HG03280 (cell line): ENCODE measurements around the gene PRRC2A.

Source experiments
- ATAC-seq: cut with Tn5 transposase; IDR thresholded peaks from one replicate; pipeline ENCODE4 v1.9.1; 2021; ENCODE audit warnings: mild to moderate bottlenecking, moderate library complexity; ENCODE audit not compliant: unreplicated experiment

PRRC2A gene

DNA sequence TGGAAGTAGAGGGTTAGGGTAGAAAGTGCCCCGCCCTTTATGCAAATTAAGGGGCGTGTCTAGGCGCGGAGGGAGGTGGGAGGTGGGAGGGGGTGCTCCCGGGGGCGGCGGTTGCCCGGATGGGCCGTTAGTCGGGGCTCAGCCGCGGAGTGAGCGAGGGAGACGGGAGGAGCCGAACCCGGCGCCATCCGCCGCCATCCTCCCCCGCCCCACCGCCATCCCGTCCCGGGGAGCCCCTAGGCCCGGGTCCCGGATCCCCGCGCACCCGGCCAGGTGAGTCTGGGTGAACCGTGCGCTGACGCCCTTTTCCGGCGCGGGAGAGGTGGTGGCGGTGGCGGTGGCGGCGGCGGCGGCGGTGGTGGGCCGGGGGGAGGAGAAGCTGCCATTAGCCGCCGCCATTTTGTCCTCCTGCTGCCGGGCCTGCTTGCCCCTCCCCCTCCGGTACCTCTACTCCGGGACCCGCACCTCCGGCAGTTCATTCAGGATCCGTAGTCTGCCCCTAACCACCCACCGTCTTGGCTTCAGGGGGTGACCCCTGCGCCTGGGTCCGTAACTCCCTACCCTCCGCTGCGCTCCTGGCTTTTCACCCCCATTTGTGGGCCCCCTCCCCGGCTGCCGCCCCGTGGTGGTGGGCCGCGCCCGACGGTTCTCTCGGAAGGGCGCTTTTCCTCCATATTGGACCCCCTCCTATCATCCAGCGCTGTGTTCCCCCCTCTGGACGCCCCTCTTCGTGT lies at the start of gene PRRC2A:
Gene PRRC2A, plus strand, starts transcription at position 130 of the 734 bp plus-strand sequence. CDS start 2,075 bp downstream, outside the sequence.
- ATAC-seq: peak; percentile 54

DNA sequence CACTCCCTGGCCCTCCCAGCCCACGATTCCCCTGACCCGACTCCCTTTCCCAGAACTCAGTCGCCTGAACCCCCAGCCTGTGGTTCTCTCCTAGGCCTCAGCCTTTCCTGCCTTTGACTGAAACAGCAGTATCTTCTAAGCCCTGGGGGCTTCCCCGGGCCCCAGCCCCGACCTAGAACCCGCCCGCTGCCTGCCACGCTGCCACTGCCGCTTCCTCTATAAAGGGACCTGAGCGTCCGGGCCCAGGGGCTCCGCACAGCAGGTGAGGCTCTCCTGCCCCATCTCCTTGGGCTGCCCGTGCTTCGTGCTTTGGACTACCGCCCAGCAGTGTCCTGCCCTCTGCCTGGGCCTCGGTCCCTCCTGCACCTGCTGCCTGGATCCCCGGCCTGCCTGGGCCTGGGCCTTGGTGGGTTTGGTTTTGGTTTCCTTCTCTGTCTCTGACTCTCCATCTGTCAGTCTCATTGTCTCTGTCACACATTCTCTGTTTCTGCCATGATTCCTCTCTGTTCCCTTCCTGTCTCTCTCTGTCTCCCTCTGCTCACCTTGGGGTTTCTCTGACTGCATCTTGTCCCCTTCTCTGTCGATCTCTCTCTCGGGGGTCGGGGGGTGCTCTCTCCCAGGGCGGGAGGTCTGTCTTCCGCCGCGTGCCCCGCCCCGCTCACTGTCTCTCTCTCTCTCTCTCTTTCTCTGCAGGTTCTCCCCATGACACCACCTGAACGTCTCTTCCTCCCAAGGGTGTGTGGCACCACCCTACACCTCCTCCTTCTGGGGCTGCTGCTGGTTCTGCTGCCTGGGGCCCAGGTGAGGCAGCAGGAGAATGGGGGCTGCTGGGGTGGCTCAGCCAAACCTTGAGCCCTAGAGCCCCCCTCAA lies 48.2 kb upstream of the PRRC2A start, which contains the start of gene LTA:
Gene LTA, plus strand, starts transcription at position 249 of the 871 bp plus-strand sequence. Its CDS starts 454 bp downstream, at position 703.
- peak; percentile 55 for ATAC-seq

DNA sequence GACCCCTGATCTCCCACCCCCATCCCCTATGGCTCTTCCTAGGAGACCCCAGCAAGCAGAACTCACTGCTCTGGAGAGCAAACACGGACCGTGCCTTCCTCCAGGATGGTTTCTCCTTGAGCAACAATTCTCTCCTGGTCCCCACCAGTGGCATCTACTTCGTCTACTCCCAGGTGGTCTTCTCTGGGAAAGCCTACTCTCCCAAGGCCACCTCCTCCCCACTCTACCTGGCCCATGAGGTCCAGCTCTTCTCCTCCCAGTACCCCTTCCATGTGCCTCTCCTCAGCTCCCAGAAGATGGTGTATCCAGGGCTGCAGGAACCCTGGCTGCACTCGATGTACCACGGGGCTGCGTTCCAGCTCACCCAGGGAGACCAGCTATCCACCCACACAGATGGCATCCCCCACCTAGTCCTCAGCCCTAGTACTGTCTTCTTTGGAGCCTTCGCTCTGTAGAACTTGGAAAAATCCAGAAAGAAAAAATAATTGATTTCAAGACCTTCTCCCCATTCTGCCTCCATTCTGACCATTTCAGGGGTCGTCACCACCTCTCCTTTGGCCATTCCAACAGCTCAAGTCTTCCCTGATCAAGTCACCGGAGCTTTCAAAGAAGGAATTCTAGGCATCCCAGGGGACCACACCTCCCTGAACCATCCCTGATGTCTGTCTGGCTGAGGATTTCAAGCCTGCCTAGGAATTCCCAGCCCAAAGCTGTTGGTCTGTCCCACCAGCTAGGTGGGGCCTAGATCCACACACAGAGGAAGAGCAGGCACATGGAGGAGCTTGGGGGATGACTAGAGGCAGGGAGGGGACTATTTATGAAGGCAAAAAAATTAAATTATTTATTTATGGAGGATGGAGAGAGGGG lies 47.0 kb upstream of the PRRC2A start:
- ATAC-seq: no peak

DNA sequence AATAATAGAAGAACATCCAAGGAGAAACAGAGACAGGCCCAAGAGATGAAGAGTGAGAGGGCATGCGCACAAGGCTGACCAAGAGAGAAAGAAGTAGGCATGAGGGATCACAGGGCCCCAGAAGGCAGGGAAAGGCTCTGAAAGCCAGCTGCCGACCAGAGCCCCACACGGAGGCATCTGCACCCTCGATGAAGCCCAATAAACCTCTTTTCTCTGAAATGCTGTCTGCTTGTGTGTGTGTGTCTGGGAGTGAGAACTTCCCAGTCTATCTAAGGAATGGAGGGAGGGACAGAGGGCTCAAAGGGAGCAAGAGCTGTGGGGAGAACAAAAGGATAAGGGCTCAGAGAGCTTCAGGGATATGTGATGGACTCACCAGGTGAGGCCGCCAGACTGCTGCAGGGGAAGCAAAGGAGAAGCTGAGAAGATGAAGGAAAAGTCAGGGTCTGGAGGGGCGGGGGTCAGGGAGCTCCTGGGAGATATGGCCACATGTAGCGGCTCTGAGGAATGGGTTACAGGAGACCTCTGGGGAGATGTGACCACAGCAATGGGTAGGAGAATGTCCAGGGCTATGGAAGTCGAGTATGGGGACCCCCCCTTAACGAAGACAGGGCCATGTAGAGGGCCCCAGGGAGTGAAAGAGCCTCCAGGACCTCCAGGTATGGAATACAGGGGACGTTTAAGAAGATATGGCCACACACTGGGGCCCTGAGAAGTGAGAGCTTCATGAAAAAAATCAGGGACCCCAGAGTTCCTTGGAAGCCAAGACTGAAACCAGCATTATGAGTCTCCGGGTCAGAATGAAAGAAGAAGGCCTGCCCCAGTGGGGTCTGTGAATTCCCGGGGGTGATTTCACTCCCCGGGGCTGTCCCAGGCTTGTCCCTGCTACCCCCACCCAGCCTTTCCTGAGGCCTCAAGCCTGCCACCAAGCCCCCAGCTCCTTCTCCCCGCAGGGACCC lies 46.1 kb upstream of the PRRC2A start:
- ATAC-seq: no peak

DNA sequence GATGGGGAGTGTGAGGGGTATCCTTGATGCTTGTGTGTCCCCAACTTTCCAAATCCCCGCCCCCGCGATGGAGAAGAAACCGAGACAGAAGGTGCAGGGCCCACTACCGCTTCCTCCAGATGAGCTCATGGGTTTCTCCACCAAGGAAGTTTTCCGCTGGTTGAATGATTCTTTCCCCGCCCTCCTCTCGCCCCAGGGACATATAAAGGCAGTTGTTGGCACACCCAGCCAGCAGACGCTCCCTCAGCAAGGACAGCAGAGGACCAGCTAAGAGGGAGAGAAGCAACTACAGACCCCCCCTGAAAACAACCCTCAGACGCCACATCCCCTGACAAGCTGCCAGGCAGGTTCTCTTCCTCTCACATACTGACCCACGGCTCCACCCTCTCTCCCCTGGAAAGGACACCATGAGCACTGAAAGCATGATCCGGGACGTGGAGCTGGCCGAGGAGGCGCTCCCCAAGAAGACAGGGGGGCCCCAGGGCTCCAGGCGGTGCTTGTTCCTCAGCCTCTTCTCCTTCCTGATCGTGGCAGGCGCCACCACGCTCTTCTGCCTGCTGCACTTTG lies 45.1 kb upstream of the PRRC2A start, which contains the start of gene TNF:
Gene TNF, plus strand, starts transcription at position 231 of the 567 bp plus-strand sequence. Its CDS starts 177 bp downstream, at position 408.
- ATAC-seq: no peak

DNA sequence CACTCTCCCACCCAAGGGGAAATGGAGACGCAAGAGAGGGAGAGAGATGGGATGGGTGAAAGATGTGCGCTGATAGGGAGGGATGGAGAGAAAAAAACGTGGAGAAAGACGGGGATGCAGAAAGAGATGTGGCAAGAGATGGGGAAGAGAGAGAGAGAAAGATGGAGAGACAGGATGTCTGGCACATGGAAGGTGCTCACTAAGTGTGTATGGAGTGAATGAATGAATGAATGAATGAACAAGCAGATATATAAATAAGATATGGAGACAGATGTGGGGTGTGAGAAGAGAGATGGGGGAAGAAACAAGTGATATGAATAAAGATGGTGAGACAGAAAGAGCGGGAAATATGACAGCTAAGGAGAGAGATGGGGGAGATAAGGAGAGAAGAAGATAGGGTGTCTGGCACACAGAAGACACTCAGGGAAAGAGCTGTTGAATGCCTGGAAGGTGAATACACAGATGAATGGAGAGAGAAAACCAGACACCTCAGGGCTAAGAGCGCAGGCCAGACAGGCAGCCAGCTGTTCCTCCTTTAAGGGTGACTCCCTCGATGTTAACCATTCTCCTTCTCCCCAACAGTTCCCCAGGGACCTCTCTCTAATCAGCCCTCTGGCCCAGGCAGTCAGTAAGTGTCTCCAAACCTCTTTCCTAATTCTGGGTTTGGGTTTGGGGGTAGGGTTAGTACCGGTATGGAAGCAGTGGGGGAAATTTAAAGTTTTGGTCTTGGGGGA lies 44.4 kb upstream of the PRRC2A start:
- no peak for ATAC-seq

DNA sequence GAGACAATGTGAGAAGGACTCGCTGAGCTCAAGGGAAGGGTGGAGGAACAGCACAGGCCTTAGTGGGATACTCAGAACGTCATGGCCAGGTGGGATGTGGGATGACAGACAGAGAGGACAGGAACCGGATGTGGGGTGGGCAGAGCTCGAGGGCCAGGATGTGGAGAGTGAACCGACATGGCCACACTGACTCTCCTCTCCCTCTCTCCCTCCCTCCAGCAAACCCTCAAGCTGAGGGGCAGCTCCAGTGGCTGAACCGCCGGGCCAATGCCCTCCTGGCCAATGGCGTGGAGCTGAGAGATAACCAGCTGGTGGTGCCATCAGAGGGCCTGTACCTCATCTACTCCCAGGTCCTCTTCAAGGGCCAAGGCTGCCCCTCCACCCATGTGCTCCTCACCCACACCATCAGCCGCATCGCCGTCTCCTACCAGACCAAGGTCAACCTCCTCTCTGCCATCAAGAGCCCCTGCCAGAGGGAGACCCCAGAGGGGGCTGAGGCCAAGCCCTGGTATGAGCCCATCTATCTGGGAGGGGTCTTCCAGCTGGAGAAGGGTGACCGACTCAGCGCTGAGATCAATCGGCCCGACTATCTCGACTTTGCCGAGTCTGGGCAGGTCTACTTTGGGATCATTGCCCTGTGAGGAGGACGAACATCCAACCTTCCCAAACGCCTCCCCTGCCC lies 43.5 kb upstream of the PRRC2A start:
- ATAC-seq: no peak

DNA sequence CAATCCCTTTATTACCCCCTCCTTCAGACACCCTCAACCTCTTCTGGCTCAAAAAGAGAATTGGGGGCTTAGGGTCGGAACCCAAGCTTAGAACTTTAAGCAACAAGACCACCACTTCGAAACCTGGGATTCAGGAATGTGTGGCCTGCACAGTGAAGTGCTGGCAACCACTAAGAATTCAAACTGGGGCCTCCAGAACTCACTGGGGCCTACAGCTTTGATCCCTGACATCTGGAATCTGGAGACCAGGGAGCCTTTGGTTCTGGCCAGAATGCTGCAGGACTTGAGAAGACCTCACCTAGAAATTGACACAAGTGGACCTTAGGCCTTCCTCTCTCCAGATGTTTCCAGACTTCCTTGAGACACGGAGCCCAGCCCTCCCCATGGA lies 42.9 kb upstream of the PRRC2A start:
- ATAC-seq: no peak

DNA sequence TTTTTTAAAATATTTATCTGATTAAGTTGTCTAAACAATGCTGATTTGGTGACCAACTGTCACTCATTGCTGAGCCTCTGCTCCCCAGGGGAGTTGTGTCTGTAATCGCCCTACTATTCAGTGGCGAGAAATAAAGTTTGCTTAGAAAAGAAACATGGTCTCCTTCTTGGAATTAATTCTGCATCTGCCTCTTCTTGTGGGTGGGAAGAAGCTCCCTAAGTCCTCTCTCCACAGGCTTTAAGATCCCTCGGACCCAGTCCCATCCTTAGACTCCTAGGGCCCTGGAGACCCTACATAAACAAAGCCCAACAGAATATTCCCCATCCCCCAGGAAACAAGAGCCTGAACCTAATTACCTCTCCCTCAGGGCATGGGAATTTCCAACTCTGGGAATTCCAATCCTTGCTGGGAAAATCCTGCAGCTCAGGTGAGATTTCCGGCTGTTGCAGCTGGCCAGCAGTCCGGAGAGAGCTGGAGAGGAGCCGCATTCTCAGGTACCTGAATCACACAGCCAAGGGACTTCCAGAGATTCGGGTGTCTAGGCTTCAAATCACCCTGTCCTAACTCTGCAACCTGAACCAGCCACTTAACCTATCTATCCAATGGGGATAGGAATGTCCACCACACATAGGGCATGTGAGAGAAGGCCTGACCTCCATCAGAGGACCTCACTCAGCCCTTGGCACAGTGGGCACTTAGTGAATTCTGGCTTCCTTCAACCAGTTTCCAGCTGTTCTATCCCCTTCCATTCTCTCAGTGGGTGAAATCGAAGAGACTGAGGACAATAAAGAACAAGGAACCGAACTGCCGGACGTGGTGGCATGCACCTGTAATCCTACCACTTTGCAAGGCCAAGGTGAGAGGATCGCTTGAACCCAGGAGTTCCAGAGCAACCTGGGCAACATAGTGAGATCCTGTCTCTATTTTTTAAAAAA lies 42.1 kb upstream of the PRRC2A start:
- no peak for ATAC-seq

DNA sequence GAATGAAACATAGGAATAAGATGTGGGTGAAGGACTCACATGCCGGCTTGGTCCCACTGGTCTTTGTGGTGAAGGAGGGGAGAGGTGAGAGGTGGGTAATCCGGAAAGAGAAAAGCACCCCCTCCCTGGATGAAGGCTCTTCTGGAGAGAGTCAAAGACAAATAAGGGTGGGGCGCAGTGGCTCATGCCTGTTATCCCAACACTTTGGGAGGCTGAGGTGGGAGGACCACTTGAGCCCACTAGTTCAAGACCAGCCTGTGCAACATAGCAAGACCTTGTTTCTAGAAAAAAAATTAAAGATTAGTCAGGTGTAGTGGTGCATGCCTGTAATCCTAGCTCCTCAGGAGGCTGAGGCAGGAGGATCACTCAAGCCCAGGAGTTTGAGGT lies 41.4 kb upstream of the PRRC2A start:
- no peak for ATAC-seq

DNA sequence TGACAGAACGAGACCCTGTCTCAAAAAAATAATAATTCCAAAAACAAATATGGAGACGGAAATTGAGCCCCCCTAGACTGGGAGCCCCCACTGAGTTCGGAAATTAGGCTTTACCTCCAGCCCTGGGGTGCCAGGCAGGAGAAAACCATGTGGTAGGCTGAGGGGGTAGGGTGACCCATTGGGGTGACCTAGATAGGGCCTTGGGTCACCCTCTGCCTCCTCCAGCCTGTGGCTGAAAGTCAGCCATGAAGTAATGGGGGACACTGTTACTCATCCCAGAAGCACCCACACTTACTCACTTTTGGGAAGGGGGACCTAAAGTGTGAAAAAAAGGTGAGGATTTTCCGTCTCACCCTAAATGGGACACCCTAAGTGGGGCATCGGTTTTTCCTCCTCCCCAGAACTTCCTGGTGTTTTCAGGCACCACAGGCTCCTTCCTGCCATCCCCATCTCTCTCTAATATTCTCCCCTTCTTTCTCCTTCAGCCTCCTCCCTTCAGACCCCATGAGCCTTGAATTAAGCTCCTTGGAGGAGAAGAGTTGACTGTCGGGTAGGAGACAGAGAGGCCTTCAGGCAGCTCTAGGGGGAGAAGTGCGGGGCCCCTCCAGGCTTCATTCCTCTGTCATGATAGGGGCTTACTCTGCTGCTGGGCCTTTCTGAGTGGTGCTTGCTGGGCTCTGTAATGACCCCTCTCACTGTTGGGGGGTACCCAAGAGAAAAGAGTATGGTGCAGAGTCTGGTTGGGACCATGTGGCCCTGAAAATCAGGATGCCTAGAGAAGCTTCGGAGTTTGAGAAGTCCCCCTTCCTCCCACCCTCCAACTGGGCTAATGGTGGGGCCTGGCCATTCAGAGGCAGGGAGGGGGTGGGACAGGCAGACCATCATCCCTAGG lies 40.7 kb upstream of the PRRC2A start:
- ATAC-seq: no peak

DNA sequence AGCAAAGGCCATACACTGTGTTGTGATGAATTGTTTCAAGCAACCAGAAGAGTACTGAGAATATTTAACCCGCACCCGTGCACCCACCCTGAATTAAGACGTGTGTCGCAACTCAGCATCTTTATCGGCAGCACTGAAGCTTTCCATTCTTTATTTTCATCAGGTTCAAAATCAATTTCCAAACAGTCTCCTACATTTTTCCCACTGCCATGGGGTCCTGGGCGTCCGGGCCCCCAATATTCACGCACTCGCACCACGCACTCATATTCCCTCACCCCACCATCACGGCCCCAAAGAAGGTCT lies 40.1 kb upstream of the PRRC2A start:
- ATAC-seq: no peak

DNA sequence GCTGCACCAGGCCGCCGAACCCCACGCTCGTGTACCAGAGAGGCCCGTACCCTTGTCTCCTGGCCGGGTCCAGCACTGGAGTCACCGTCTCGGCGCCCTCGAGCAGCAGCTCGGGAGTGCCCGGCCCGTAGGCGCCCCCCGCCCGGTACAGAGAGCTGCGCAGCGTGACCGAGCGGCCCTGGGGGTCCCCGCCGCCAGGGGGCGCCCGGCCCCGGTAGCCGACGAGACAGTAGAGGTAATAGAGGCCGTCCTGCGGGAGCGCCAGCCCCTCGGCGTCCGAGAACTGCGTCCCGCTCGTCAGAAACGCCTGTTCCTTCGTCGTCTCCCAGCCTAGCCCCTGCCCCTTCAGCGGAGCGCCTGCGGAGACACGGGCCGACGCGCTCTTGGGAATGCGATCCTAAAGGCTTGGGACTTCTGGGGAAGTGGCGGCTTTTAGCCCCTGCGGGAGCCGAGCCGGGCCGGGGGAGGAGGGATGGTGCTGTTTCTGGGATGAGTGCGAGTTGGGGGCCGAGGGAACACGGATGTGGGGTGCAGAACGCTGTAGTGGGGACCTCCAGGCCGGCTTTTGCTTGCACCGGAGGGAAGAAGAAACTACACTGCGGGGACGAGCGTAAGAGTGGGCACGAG lies 39.6 kb upstream of the PRRC2A start:
- peak; percentile 66 for ATAC-seq

DNA sequence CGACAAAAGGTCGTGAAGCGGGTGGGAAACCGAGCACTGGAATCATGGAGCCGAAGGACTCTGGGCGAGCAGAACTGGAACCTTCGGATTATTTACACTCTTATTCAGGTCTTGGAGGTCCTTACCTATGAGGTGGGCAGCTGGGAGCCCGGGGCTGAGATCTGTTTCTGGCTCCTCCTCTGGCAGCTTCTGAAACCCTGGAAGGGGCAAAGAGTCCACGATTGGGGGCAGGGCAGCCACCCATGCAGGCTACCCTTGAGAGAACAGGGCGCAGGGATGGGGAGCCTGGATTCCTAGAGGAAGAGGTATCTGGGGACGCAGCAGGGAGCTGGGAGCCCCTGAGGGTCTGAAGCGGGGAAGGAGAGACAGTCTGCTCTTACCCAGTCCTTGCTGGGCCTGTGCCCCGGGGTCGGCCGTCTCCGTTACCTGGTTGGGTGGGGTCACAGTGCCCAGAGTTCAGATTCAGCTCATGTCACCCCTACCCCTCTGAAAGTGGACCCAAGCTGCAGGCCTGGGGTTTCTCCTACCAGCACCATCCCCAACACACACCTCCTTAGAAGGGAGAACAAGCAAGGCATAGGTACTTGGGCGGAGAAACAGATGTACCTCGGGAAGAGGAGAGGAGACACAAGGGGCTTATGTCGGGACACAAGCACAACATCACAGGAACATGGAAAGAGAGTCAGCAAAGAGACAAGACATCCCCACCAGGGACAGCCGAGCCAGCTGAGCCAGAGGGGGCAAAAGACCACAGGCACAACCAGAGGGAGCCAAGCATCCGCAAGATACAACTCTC lies 38.9 kb upstream of the PRRC2A start:
- ATAC-seq: no peak

DNA sequence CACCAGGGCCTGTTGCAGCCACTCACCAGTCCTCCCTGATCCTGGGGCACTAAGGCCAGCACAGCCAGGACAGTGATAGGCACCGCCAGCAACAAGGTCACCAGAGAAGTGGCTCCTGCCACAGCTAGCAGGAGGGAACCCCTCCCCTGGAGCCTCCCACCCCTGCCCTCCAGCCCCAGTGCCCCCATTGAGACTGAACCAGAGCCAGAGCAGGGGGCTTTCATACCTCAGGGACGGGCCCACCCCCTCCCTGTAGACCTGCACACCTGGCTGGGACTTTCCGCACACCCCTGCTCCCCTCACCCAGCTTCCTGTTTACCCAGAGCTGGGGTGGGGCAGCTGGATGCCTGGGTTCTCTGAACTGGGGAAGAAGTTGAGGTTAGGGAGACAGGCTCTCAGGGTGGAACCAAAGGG lies 38.3 kb upstream of the PRRC2A start, which contains the start of gene LTB:
Gene LTB, minus strand, starts transcription at position 195 of the 414 bp plus-strand sequence. Its CDS starts 7 bp downstream, at position 188.
- no peak for ATAC-seq
